DND-41 (cell line): ENCODE data around the gene CLRN2.

ENCODE experiments used
- CTCF ChIP-seq: IDR thresholded peaks from 2 replicates; pipeline ENCODE4 v1.5.1; 2012; ENCODE audit warnings: borderline replicate concordance, low read length, moderate library complexity, mild to moderate bottlenecking; ENCODE audit not compliant: poor library complexity, severe bottlenecking; ENCODE audit errors: extremely low read depth
- EZH2 ChIP-seq: IDR thresholded peaks from 3 replicates; pipeline ENCODE4 v1.6.1; 2012; ENCODE audit warnings: borderline replicate concordance, low read depth, mild to moderate bottlenecking, moderate library complexity, low read length, inconsistent platforms; ENCODE audit not compliant: severe bottlenecking

- TF ChIP-seq CTCF = no peak
- no peak for TF ChIP-seq EZH2
Measured at GRCh38 chr4:17491196-17491595, 23.8 kb upstream of the CLRN2 start.
